Mesenchymal stem cell (in vitro differentiated cells and primary cell): ENCODE results near the gene THPO. TPM values are rescaled to one million over a fixed set of nuclear protein-coding genes. Genes with fewer than 3 reads are reported as not detected.

Experiments
- DNase-seq: peaks from one replicate; pipeline ENCODE4 v3.0.0-alpha.2; 2013
- H2AFZ ChIP-seq: one replicate; pipeline ENCODE4 v1.6.1; 2013; ENCODE audit warnings: low read depth, mild to moderate bottlenecking, control low read depth, inconsistent platforms, low read length, moderate library complexity
- H2AK5ac ChIP-seq: 2 replicates; pipeline ENCODE4 v1.6.1; 2013; ENCODE audit warnings: low read length, moderate library complexity, mild to moderate bottlenecking, inconsistent platforms; ENCODE audit not compliant: severe bottlenecking
- H2BK120ac ChIP-seq: one replicate; pipeline ENCODE4 v1.6.1; 2013; ENCODE audit warnings: low read depth, mild to moderate bottlenecking, inconsistent platforms, low read length, moderate library complexity
- H2BK12ac ChIP-seq, 2 experiments: one replicate each; pipeline ENCODE4 v1.6.1; 2013; ENCODE audit warnings: inconsistent platforms in 2 of 2, low read length in 2 of 2, mild to moderate bottlenecking in 2 of 2, moderate library complexity in 2 of 2, control low read depth in 1 of 2
- H2BK15ac ChIP-seq: one replicate; pipeline ENCODE4 v1.6.1; 2013; ENCODE audit warnings: mild to moderate bottlenecking, low read depth, inconsistent platforms; ENCODE audit not compliant: poor library complexity, severe bottlenecking
- H2BK5ac ChIP-seq: 2 replicates; pipeline ENCODE4 v1.6.1; 2013; ENCODE audit warnings: low read depth, mild to moderate bottlenecking, low read length, control low read depth, inconsistent platforms; ENCODE audit not compliant: poor library complexity, severe bottlenecking
- H3K14ac ChIP-seq, 2 experiments: one replicate each; pipeline ENCODE4 v1.6.1; 2013; ENCODE audit warnings: inconsistent platforms in 2 of 2, low read length in 2 of 2, control low read depth in 1 of 2, mild to moderate bottlenecking in 1 of 2, moderate library complexity in 1 of 2
- H3K18ac ChIP-seq, 2 experiments: one replicate each; pipeline ENCODE4 v1.6.1; 2013; ENCODE audit warnings: inconsistent platforms in 2 of 2, low read length in 2 of 2, control low read depth in 1 of 2, low read depth in 1 of 2, mild to moderate bottlenecking in 1 of 2
- H3K23ac ChIP-seq, 2 experiments: one replicate each; pipeline ENCODE4 v1.6.1; 2013; ENCODE audit warnings: inconsistent platforms in 2 of 2, low read length in 2 of 2, mild to moderate bottlenecking in 2 of 2, moderate library complexity in 2 of 2, control low read depth in 1 of 2
- H3K27ac ChIP-seq: 2 replicates; pipeline ENCODE4 v1.5.1; 2013; ENCODE audit warnings: mild to moderate bottlenecking, moderate library complexity, low read length, control low read depth, inconsistent platforms; ENCODE audit not compliant: poor library complexity, severe bottlenecking
- H3K27me3 ChIP-seq, 2 experiments: 2 replicates each; pipeline versions ENCODE4 v1.6.1 to v1.7.0; 2013; ENCODE audit warnings: low read length in 2 of 2, mild to moderate bottlenecking in 2 of 2, moderate library complexity in 2 of 2, control low read depth in 1 of 2, inconsistent platforms in 1 of 2; ENCODE audit not compliant: control insufficient read depth in 1 of 2, insufficient read depth in 1 of 2
- H3K36me3 ChIP-seq, 2 experiments: 2 replicates each; pipeline versions ENCODE4 v1.6.1 to v1.7.0; 2013; ENCODE audit warnings: low read length in 2 of 2, control low read depth in 1 of 2, inconsistent platforms in 1 of 2, low read depth in 1 of 2, mild to moderate bottlenecking in 1 of 2; ENCODE audit not compliant: insufficient read depth in 2 of 2, control insufficient read depth in 1 of 2
- H3K4ac ChIP-seq, 2 experiments: one replicate each; pipeline ENCODE4 v1.6.1; 2013; ENCODE audit warnings: inconsistent platforms in 2 of 2, low read length in 2 of 2, mild to moderate bottlenecking in 2 of 2, moderate library complexity in 2 of 2, control low read depth in 1 of 2, low read depth in 1 of 2
- H3K4me1 ChIP-seq: 2 replicates; pipeline ENCODE4 v1.6.1; 2013; ENCODE audit warnings: low read depth, low read length, control low read depth; ENCODE audit not compliant: control insufficient read depth, insufficient read depth
- H3K4me2 ChIP-seq: 2 replicates; pipeline ENCODE4 v1.6.1; 2013; ENCODE audit warnings: low read length, mild to moderate bottlenecking, inconsistent platforms; ENCODE audit not compliant: poor library complexity, severe bottlenecking
- H3K4me3 ChIP-seq, 2 experiments: 2 replicates each; pipeline versions ENCODE4 v1.5.1 to v1.7.0; 2013; ENCODE audit warnings: low read length in 2 of 2, mild to moderate bottlenecking in 2 of 2, control low read depth in 1 of 2, low read depth in 1 of 2; ENCODE audit not compliant: insufficient read depth in 1 of 2
- H3K79me1 ChIP-seq: replicated peaks from 2 replicates; pipeline ENCODE4 v1.6.1; 2013; ENCODE audit warnings: mild to moderate bottlenecking, control low read depth, low read length, inconsistent platforms; ENCODE audit not compliant: poor library complexity, severe bottlenecking
- H3K9ac ChIP-seq: 2 replicates; pipeline ENCODE4 v1.7.0; 2013; ENCODE audit warnings: mild to moderate bottlenecking, low read length, moderate library complexity
- H3K9me3 ChIP-seq: 2 replicates; pipeline ENCODE4 v1.7.0; 2013; ENCODE audit warnings: mild to moderate bottlenecking, low read length; ENCODE audit not compliant: control insufficient read depth
- H4K8ac ChIP-seq: one replicate; pipeline ENCODE4 v1.6.1; 2013; ENCODE audit warnings: inconsistent platforms, mild to moderate bottlenecking, low read length, moderate library complexity
- H4K91ac ChIP-seq: one replicate; pipeline ENCODE4 v1.6.1; 2013; ENCODE audit warnings: mild to moderate bottlenecking, low read length, inconsistent platforms
- WGBS: methylation state at CpG from one replicate; pipeline ENCODE4 v1.1.7; 2013; ENCODE audit warnings: mixed read lengths; 5-methylcytosine and 5-hydroxymethylcytosine counted together
- polyA plus RNA-seq, 2 experiments: library from polyadenylated mRNA; stranded (reverse); fragments of 200-250 nt; gene quantifications; one replicate each; pipeline ENCODE4 v1.2.3, GENCODE V29; 2013

The THPO gene
- polyA plus RNA-seq (2013, experiment 1 of 2) = 0.26 TPM
- polyA plus RNA-seq (2013, experiment 2 of 2) = 0.18 TPM

DNA sequence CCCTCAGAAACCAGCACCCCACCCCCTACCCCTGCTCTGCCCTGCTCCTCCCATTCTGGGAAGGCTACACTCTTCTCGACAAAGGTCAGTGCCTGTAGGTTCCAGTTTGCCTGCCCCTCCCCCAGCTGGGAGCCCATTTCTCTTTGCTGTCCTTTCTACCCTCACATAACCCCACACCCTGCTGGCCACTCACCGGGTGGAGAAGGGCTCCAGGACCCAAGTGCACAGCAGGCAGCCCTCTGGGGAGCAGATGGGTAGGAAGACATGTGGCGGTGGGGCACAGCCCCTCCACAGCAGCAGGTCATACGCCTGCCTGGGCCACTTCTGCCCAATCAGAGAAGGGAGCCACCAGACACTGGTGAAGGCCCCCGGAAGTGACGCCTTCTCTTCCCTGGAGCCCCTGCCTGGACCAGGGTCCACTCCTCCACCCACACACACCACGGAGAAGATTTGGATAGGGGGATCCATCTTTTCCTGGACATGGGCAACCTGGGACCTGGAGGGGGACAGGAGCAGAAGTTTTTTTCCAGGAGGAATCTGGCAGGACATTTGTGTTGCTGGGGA lies at the start of gene THPO:
THPO (minus strand) TSS at position 326 of the 564 bp plus-strand sequence. CDS start 1,948 bp downstream, outside the sequence.
- Histone ChIP-seq H4K8ac (no peak within 1 kb of the TSS), H4K91ac (peak within 1 kb of the TSS; percentile 35), H3K23ac (peak within 1 kb of the TSS in 1 of 2 experiments; percentile 46), H2BK5ac (no peak within 1 kb of the TSS), H3K9ac (peak within 1 kb of the TSS; percentile 58), H3K4ac (no peak within 1 kb of the TSS), H3K36me3 (no peaks in the 10 kb centered on the region), H3K27me3 (peaks cover 39 to 73% of the 10 kb centered on the region in 2 experiments), H3K79me1 (no peaks in the 10 kb centered on the region), H2BK15ac (no peak within 1 kb of the TSS), H3K4me3 (peak within 1 kb of the TSS in 1 of 2 experiments; percentile 51), H3K9me3 (no peaks in the 10 kb centered on the region), H2BK12ac (no peak within 1 kb of the TSS), H3K18ac (no peak within 1 kb of the TSS), H2AFZ (no peak within 1 kb of the TSS), H3K27ac (no peak within 1 kb of the TSS), H3K4me2 (no peak within 1 kb of the TSS), H3K4me1 (peaks cover 19% of the 10 kb centered on the region), H3K14ac (peak within 1 kb of the TSS in 1 of 2 experiments; percentile 26), H2AK5ac (no peak within 1 kb of the TSS), H2BK120ac (no peak within 1 kb of the TSS)
- no peak for DNase-seq
- 20% methylated on average over 3 of the region's 7 CpGs for WGBS

GRCh38 chr3:184426691-184427141 lies 48.7 kb upstream of the THPO start:
- Histone ChIP-seq H3K4me2 (no peak overlapping the region), H3K4ac (no peak overlapping the region), H2BK120ac (no peak overlapping the region), H3K23ac (no peak overlapping the region), H3K4me1 (no peaks in the 10 kb centered on the region), H3K27me3 (peaks cover 20 to 30% of the 10 kb centered on the region in 2 experiments), H3K9ac (no peak overlapping the region), H3K9me3 (peaks cover 5% of the 10 kb centered on the region), H4K8ac (no peak overlapping the region), H2AFZ (no peak overlapping the region), H2BK15ac (no peak overlapping the region), H2BK12ac (no peak overlapping the region), H3K27ac (no peak overlapping the region), H2AK5ac (no peak overlapping the region), H3K79me1 (no peaks in the 10 kb centered on the region), H3K4me3 (no peak overlapping the region), H4K91ac (no peak overlapping the region), H3K14ac (no peak overlapping the region), H3K18ac (no peak overlapping the region), H2BK5ac (no peak overlapping the region), H3K36me3 (no peaks in the 10 kb centered on the region)
- DNase-seq = no peak
- 86% methylated on average over 12 of the region's 12 CpGs for WGBS

DNA sequence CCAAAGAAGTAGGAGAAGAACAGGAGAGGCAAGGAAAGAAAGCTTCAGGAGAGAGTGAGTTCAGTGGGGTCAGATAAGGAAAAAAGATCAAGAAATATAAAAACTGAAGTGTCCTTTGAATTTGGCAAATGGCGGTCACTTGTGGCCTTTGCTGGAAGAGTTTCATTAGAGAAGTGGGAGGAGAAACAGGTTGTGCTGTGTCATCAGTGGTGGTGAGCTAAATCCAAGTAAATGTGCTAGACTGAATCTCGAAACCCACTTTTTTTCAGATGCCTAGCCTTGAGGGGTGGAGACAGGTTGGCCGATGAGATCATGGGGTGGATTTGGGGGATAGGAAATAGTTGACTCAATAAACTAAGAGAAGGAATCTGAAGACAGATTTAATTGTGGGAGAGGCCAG lies 45.6 kb upstream of the THPO start:
- Histone ChIP-seq H3K18ac (no peak overlapping the region), H3K4me1 (no peaks in the 10 kb centered on the region), H2BK5ac (no peak overlapping the region), H2BK120ac (no peak overlapping the region), H3K4me3 (no peak overlapping the region), H4K91ac (no peak overlapping the region), H2BK12ac (no peak overlapping the region), H3K36me3 (no peaks in the 10 kb centered on the region), H3K14ac (no peak overlapping the region), H3K4me2 (no peak overlapping the region), H3K4ac (no peak overlapping the region), H3K23ac (no peak overlapping the region), H2AK5ac (no peak overlapping the region), H3K27ac (no peak overlapping the region), H3K79me1 (no peaks in the 10 kb centered on the region), H3K9ac (no peak overlapping the region), H3K9me3 (peaks cover 5% of the 10 kb centered on the region), H3K27me3 (peaks cover 19 to 26% of the 10 kb centered on the region in 2 experiments), H2BK15ac (no peak overlapping the region), H4K8ac (no peak overlapping the region), H2AFZ (no peak overlapping the region)
- WGBS = 94% methylated on average over 3 of the region's 3 CpGs
- no peak for DNase-seq

DNA sequence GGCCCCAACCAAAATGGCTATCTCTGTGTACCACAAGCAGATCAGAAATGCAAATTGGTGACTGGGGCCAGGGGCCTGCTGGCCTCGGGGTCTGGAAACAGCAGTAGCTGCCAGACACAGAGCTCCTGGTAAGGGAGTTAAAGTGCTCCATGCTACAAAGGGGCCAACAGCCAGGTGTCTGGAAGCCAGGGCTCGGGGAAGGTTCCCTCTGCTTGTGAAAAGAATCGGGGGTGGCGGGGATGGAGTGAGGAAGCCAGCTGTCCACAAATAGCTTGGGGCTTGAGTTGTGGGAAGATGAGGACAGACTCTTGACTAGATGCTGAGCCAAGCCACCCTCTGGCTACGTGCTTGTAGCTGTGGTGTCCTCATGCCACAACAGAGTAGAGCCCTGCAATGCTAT lies 41.2 kb upstream of the THPO start:
- WGBS = 72% methylated on average over 5 of the region's 5 CpGs
- H3K27ac ChIP-seq = no peak overlapping the region
- H2BK12ac ChIP-seq = no peak overlapping the region
- H2BK5ac ChIP-seq = no peak overlapping the region
- no peak overlapping the region for H2AK5ac ChIP-seq
- no peak overlapping the region for H3K4ac ChIP-seq
- H3K4me3 ChIP-seq = no peak overlapping the region
- H3K36me3 ChIP-seq = no peaks in the 10 kb centered on the region
- H2BK15ac ChIP-seq = no peak overlapping the region
- no peak overlapping the region for H4K91ac ChIP-seq
- H2BK120ac ChIP-seq = no peak overlapping the region
- H3K14ac ChIP-seq = no peak overlapping the region
- H3K4me1 ChIP-seq = peaks cover 4% of the 10 kb centered on the region
- DNase-seq = no peak
- H3K79me1 ChIP-seq = no peaks in the 10 kb centered on the region
- H3K9me3 ChIP-seq = peaks cover 5% of the 10 kb centered on the region
- H3K18ac ChIP-seq = no peak overlapping the region
- peaks cover 0 to 12% of the 10 kb centered on the region in 2 experiments for H3K27me3 ChIP-seq
- H3K4me2 ChIP-seq = no peak overlapping the region
- no peak overlapping the region for H2AFZ ChIP-seq
- H4K8ac ChIP-seq = no peak overlapping the region
- H3K23ac ChIP-seq = no peak overlapping the region
- H3K9ac ChIP-seq = no peak overlapping the region
